Activated T-cell treated with anti-CD3 and anti-CD28 coated beads, Interleukin-2, amount 50 U/mL, for 4 hours (primary cell): ENCODE results near the gene CLEC18B. TPM values are rescaled to one million over a fixed set of nuclear protein-coding genes. Genes with fewer than 3 reads are reported as not detected.
"Not testable (repeated sequence)": the region's sequence is repeated elsewhere in the genome, so short reads cannot be mapped to it uniquely, and the experiment has no call there.

Experiments
- ATAC-seq, 2 donors: fragments of 200-7000 bp; cut with Tn5 transposase; one replicate each; pipeline ENCODE4 v1.10.0; 2021
- DNase-seq: peaks from one replicate; pipeline ENCODE4 v3.0.0-alpha.2; 2020
- H3K27me3 Mint-ChIP-seq: one replicate; pipeline ENCODE4 v1.8.0; 2021; ENCODE audit warnings: low read depth, mixed read lengths
- H3K36me3 Mint-ChIP-seq: one replicate; pipeline ENCODE4 v1.8.0; 2022; ENCODE audit warnings: mixed read lengths; ENCODE audit not compliant: insufficient read depth
- H3K4me1 Mint-ChIP-seq: one replicate; pipeline ENCODE4 v1.8.0; 2021; ENCODE audit warnings: low read depth, mixed read lengths
- H3K4me3 Mint-ChIP-seq: one replicate; pipeline ENCODE4 v1.8.0; 2021; ENCODE audit warnings: mild to moderate bottlenecking, moderate library complexity, mixed read lengths
- H3K9me3 Mint-ChIP-seq: one replicate; pipeline ENCODE4 v1.8.0; 2021; ENCODE audit warnings: mixed read lengths
- total RNA-seq, 3 donors: library from RNA; stranded (reverse); gene quantifications; one replicate each; pipeline ENCODE4 v1.2.1, GENCODE V29; 2021

The CLEC18B gene
- total RNA-seq, result 1 to 10 TPM in 1 of 3 donors, under 1 TPM in 2; 0.25 to 1.1 (median 0.79) TPM

- H3K4me1 Mint-ChIP-seq, H3K27me3 Mint-ChIP-seq, DNase-seq, H3K9me3 Mint-ChIP-seq, H3K4me3 Mint-ChIP-seq, H3K36me3 Mint-ChIP-seq: not testable (repeated sequence)
- peak in 1 of 2 donors; percentile 15 for ATAC-seq
These were observed at the start of gene CLEC18B for GRCh38 chr16:74420612-74421481. Gene CLEC18B (minus strand): TSS chr16:74421478. CDS start chr16:74421270, 208 bp downstream.

DNA sequence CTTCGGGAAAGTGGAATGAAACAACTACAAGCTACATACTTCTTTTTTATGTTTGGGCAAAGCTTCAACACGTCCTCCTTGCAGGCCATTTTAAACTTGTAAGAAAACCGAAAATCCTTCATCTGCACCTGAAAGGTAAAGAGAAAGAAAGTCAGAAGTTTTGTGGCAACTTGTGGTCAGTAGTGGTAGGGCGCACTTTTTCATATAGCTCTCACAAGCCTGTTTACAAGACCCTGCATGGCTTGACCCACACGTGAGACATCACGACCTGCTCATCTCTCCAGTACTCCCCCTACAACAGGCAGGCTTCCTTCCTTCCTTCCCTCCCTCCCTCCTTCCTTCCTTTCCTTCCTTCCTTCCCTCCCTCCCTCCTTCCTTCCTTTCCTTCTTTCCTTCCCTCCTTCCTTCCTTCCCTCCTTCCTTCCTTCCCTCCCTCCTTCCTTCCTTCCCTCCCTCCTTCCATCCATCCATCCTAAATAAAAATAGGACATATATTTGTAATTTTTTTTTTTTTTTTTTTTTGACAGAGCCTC, 48.7 kb upstream of the CLEC18B start:
- H3K36me3 Mint-ChIP-seq, result peaks cover 56% of the 10 kb centered on the region
- H3K4me3 Mint-ChIP-seq, result no peak overlapping the region
- no peak for ATAC-seq
- peaks cover 26% of the 10 kb centered on the region for H3K4me1 Mint-ChIP-seq
- no peaks in the 10 kb centered on the region for H3K9me3 Mint-ChIP-seq
- H3K27me3 Mint-ChIP-seq, result no peaks in the 10 kb centered on the region
- DNase-seq, result no peak

GRCh38 chr16:74468807-74469525, 47.7 kb upstream of the CLEC18B start:
- H3K9me3 Mint-ChIP-seq, result no peaks in the 10 kb centered on the region
- ATAC-seq, result no peak
- no peak overlapping the region for H3K4me3 Mint-ChIP-seq
- no peaks in the 10 kb centered on the region for H3K27me3 Mint-ChIP-seq
- H3K4me1 Mint-ChIP-seq, result peaks cover 26% of the 10 kb centered on the region
- no peak for DNase-seq
- peaks cover 59% of the 10 kb centered on the region for H3K36me3 Mint-ChIP-seq

GRCh38 chr16:74466872-74467271, 45.6 kb upstream of the CLEC18B start:
- Mint-ChIP-seq H3K9me3 (no peaks in the 10 kb centered on the region), H3K27me3 (no peaks in the 10 kb centered on the region), H3K4me3 (no peak overlapping the region), H3K36me3 (peaks cover 59% of the 10 kb centered on the region), H3K4me1 (peaks cover 26% of the 10 kb centered on the region)
- peak; percentile 55 to 71 for ATAC-seq
- DNase-seq, result no peak

DNA sequence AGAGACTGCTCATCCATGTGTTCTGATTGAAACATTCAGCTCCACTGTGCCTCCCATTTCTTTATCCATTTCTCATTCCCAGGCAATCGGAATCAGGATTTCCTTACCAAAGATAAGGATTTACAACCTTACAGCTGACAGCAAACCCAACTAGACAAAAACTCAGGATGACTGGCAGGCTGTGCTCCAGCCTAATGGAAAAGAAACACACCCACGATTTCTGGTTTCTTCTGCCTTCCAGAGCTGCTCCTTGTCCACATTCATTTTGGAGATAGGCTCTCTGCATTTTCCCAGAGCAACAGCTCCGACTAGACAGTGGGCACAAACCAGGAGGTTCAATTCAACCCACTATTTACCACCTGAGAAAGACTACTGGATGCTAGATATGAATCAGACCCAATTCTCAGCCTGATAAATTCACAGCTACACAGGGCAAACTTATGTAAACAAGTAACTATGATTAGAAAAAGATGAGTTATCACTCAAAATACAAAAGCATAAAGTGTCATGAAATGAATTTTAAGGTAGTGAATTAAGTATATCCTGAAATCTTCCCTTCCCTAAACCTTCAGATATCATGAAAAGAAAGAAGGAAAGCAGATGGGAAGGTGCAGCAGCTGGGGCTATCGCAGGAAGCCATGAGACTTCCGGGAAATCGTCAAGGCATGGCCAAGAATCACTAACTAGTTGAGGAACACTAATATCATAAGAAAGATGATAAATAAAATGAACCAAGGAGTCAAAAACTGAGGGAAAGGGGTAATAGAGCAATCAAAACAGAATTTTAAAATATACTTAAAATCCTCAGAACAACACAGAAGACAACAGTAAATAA, 44.8 kb upstream of the CLEC18B start:
- no peaks in the 10 kb centered on the region for H3K9me3 Mint-ChIP-seq
- ATAC-seq (peak in 1 of 2 donors; percentile 7), DNase-seq (no peak)
- H3K36me3 Mint-ChIP-seq, result peaks cover 58% of the 10 kb centered on the region
- no peaks in the 10 kb centered on the region for H3K27me3 Mint-ChIP-seq
- peaks cover 26% of the 10 kb centered on the region for H3K4me1 Mint-ChIP-seq
- H3K4me3 Mint-ChIP-seq, result no peak overlapping the region

GRCh38 chr16:74465281-74465680, 44.0 kb upstream of the CLEC18B start:
- no peak for DNase-seq
- no peaks in the 10 kb centered on the region for H3K27me3 Mint-ChIP-seq
- ATAC-seq, result no peak
- no peak overlapping the region for H3K4me3 Mint-ChIP-seq
- H3K9me3 Mint-ChIP-seq, result no peaks in the 10 kb centered on the region
- H3K4me1 Mint-ChIP-seq, result peaks cover 26% of the 10 kb centered on the region
- H3K36me3 Mint-ChIP-seq, result peaks cover 57% of the 10 kb centered on the region

DNA sequence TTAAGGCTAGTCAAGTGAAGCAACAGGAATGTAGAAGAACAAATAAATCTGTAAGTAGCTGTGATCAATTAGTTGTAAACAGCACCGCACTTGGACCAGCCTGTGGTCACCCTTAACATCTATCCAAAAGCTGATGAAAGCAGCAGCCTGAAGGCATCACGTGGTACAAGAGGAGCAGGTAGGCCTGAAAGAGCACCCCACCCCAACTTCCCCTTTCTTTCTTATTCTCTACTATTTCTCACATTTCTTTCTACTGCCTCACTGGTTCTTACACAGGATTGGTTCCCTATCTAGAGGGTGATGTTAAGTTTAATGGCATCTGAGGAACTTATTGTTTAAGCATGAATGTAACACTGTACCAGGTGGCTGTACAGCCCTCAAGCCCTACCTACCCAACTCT, 42.6 kb upstream of the CLEC18B start:
- ATAC-seq (no peak), DNase-seq (no peak)
- Mint-ChIP-seq H3K9me3 (no peaks in the 10 kb centered on the region), H3K4me1 (peaks cover 26% of the 10 kb centered on the region), H3K36me3 (peaks cover 51% of the 10 kb centered on the region), H3K4me3 (no peak overlapping the region), H3K27me3 (no peaks in the 10 kb centered on the region)

GRCh38 chr16:74462361-74462760, 41.1 kb upstream of the CLEC18B start:
- peaks cover 51% of the 10 kb centered on the region for H3K36me3 Mint-ChIP-seq
- ATAC-seq (no peak), DNase-seq (no peak)
- H3K4me1 Mint-ChIP-seq, result peaks cover 18% of the 10 kb centered on the region
- no peaks in the 10 kb centered on the region for H3K27me3 Mint-ChIP-seq
- no peak overlapping the region for H3K4me3 Mint-ChIP-seq
- H3K9me3 Mint-ChIP-seq, result no peaks in the 10 kb centered on the region

GRCh38 chr16:74461826-74462225, 40.5 kb upstream of the CLEC18B start:
- Mint-ChIP-seq H3K4me3 (no peak overlapping the region), H3K36me3 (peaks cover 45% of the 10 kb centered on the region), H3K27me3 (no peaks in the 10 kb centered on the region), H3K4me1 (peaks cover 13% of the 10 kb centered on the region), H3K9me3 (no peaks in the 10 kb centered on the region)
- ATAC-seq (no peak), DNase-seq (no peak)

GRCh38 chr16:74460542-74460941, 39.3 kb upstream of the CLEC18B start:
- ATAC-seq, result no peak

GRCh38 chr16:74456290-74456625, 35.0 kb upstream of the CLEC18B start:
- Mint-ChIP-seq H3K9me3 (no peaks in the 10 kb centered on the region), H3K27me3 (no peaks in the 10 kb centered on the region), H3K4me1 (no peaks in the 10 kb centered on the region), H3K36me3 (peaks cover 46% of the 10 kb centered on the region), H3K4me3 (no peak overlapping the region)
- ATAC-seq (no peak), DNase-seq (no peak)

More at GRCh38 chr16:74460542-74460941, 39.3 kb upstream of the CLEC18B start:
- DNase-seq, result no peak
- Mint-ChIP-seq H3K4me1 (peaks cover under 1% of the 10 kb centered on the region), H3K27me3 (no peaks in the 10 kb centered on the region), H3K4me3 (no peak overlapping the region), H3K36me3 (peaks cover 44% of the 10 kb centered on the region), H3K9me3 (no peaks in the 10 kb centered on the region)

DNA sequence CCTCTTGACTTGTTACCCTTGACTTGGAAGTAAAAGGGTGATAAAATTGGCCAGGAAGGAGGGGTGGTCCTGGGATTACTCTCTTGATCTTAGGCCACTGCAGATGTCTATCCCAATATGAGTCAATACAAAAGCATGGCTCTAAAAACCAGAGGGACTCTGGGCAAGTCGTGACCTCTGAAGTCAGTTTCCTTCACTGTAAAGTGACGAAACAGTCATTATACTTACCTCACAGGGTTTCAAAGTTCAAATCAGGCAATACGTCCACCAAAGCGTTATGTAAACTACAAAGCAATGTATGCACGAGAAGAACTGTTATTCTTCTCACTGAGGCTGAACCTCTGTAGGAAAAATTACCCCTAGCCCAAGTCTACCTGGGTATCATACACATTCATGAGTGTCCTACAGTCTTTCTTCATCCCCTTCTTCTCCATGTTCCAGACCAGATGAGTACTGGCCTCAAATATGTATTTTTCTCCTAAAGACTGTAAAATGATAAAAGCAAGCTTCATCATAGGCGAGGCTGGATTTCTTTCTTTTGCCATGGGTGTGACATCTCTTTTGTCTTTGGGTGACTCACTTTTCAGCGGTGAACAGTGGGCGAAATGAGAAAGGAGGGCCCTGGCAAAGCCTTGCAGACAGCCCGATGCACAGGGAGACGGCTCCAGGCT, 34.5 kb upstream of the CLEC18B start:
- H3K9me3 Mint-ChIP-seq, result no peaks in the 10 kb centered on the region
- H3K36me3 Mint-ChIP-seq, result peaks cover 48% of the 10 kb centered on the region
- no peak for DNase-seq
- ATAC-seq, result no peak
- no peak overlapping the region for H3K4me3 Mint-ChIP-seq
- no peaks in the 10 kb centered on the region for H3K27me3 Mint-ChIP-seq
- no peaks in the 10 kb centered on the region for H3K4me1 Mint-ChIP-seq

- Mint-ChIP-seq H3K9me3 (no peaks in the 10 kb centered on the region), H3K27me3 (no peaks in the 10 kb centered on the region), H3K4me1 (no peaks in the 10 kb centered on the region), H3K36me3 (peaks cover 48% of the 10 kb centered on the region), H3K4me3 (no peak overlapping the region)
- ATAC-seq (no peak), DNase-seq (no peak)
These were observed 33.9 kb upstream of the CLEC18B start for GRCh38 chr16:74455213-74455612.
